Lung microvascular endothelial cell (primary cell): ENCODE data around the gene UTP25. TPM values are rescaled to one million over a fixed set of nuclear protein-coding genes. Genes with fewer than 3 reads are reported as not detected.
"Not testable (repeated sequence)": the region's sequence is repeated elsewhere in the genome, so short reads cannot be mapped to it uniquely, and the experiment has no call there.

Experiments
- DNase-seq, 2 donors: peaks; one replicate each; pipeline versions ENCODE4 v3.0.0 to v3.0.0-alpha.2; 2010; ENCODE audit warnings: low read depth in 2 of 2
- total RNA-seq: library from RNA; depleted of rRNA; stranded (reverse); fragments of >200 nt; gene quantifications from 2 replicates; pipeline ENCODE4 v1.2.1, GENCODE V29; 2014

Gene UTP25, protein sequence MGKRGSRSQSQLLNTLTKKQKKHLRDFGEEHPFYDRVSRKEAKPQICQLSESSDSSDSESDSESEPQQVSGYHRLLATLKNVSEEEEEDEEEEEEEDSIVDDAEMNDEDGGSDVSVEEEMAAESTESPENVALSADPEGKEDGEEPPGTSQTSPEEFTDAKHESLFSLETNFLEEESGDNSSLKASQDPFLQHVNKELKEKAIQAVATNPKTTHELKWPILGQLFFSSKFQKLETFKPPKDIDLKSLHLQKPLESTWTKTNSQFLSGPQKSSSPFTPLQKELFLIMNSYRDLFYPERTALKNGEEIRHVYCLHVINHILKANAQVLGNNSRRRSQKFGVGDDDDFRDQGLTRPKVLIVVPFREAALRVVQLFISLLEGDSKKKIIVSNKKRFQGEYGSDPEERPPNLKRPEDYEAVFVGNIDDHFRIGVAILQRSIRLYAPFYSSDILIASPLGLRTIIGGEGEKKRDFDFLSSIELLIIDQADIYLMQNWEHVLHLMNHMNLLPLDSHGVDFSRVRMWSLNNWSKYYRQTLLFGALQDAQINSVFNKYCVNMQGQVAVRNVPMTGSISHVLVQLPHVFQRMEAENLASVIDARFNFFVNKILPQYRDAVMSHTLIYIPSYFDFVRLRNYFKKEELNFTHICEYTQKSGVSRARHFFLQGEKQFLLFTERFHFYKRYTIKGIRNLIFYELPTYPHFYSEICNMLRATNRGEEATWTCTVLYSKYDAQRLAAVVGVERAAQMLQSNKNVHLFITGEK
- total RNA-seq, result 3.3 and 5.4 TPM in 2 replicates

DNA sequence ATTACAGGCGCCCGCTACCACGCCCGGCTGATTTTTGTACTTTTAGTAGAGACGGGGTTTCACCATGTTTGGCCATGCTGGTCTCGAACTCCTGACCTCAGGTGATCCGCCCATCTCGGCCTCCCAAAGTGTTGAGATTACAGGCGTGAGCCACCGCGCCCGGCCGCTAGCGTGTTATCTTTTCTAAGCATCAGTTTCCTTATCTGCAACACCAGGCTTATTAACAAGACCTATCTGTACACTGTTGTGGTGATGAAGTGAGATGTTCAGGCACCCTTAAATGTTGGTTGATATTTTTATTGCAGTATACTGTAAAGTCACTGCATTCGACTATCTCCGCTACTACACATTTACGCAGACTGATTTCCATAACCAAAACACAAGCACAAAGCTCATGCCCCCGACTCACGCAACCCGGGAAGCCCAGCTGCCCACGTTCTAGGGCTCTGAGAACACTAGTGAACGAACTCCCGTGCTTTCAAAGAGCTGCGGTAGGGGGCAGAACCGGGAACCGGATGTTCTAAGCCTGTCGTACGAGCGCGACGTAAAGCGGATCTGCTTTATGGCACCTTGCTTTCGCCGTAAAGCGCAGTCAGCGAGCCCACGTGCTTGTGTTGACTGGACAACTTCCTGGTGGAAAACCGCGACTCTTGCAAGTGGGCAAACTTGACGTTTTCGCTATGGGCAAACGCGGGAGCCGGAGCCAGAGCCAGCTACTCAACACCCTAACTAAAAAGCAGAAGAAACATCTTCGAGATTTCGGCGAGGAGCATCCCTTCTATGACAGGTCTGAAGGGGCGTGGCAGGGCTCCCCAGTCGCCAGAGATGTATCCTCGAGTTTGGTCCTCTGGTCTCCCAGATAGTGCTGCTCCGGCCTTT lies at the start of gene UTP25:
Gene UTP25, plus strand, starts transcription at position 589 of the 879 bp plus-strand sequence. Its CDS starts 92 bp downstream, at position 681.
- peak; percentile 98 to 99 for DNase-seq

DNA sequence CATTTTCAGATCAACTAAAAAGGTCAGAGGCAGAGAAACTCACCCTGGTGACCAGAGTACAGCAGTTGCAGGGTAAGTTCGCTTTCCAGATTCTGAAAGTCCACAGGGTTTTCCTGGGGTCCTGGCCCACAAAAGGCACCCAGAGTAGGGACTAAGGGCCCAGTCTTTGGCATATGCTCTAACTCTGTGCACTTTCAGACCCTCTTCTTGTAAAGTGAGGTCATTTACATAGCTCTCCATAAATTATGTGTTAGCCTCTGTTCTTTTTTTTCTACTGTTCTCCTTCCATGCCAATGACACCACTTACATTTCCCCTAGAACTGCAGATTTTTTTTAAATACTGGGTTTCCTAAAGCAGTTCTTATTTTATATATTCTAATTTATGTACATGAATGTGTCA lies 49.7 kb upstream of the UTP25 start:
- DNase-seq, result no peak

DNA sequence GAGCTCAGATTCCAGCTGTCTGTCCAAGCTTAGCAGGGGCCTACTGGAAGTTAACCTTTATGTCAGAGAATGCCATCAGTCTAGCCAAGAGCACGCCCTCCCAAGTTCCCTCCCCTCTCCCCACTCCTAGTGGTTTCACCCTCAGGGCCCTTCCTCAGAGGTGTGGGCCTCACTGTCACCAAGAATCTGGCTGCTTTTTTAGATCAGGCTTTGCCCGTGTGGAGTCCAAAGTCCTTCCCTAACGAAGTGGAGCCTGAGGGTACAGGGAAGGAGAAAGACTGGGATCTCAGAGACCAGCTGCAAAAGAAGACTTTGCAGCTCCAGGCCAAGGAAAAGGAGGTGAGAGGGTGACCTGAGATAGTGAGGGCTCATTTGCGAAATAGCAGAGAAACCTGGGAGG lies 47.5 kb upstream of the UTP25 start:
- DNase-seq, result no peak

DNA sequence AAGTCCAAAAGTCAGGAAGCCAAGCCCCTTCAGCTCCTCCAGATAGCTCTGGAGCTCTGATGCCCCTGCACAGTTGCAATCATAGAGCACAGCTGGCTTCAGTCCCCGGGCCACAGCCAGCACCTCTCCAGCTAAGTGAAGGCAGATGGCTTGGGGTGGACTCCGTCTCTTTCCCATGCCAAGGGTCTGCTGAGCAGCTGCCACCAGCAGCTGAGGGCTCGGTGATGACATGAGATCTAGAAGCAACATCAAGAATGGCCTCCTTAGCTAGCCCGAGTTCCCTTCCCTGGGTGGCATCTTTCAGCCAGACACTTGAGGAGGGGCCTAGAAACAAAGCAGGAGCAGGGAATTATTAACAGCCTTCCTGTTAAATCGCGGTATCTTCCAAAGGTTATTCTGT lies 44.4 kb upstream of the UTP25 start:
- DNase-seq, result no peak

DNA sequence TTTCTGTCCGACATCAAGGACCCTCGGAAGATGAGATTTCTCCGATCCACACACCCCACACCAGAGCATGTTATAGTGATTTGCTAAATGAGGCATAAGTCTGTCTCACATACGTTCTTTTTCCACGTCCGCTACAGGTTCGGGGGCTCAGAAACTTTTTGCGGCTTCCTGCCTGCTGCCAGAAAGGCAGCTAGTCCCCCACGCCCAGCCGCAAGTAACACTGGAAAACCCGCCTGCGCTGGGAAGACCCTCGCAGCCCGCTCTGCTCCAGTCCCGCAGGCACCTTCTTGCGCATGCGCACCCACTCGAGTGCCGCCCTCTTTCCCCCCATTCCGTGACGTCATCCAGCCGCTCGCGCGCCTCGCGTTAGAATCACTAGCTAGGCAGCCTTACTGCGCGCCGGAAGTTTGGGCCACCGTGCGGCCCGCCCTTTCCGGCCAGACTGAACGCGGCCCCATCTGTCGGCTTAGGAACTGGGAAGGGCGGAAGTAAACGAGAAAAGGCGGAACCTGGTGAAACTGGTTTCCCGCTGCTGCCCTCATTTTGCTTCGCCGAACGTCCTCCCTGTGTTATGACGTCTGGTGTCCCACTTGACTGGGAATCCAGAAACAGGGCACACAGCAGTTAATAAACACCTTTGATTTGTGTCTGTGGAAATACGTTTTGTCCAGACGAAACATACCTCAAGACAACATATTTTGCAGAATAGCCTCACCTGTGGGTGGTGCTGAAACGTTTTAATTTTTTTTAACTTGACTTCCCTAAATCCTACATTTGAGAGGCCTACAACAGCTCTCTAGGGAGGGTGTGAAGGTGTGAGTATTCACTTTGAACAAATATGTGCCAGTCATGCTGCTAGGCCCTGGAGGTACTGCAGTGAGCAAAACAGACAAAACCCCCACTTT lies 43.3 kb upstream of the UTP25 start, which contains the start of gene C1orf74:
Gene C1orf74, minus strand, starts transcription at position 295 of the 905 bp plus-strand sequence. CDS start 925 bp downstream, outside the sequence.
- peak; percentile 98 for DNase-seq

DNA sequence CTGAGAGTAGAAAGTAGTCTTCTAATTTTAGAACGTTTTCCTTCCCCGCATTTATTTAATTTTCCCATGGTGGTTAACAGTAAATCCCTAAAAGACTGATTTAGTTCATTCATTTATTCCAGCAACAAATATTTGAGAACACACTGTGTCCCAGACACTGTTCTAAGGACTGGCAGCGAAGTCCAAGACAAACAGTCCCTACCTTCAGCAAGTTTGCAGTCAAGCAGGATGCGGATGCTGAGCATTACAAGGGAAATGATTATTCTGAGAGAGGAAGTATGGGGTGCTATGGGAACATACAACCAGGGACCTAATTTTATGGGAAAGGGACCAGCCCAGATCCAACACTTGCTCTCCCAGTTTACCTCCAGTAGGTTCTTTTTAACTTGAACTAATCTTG lies 42.2 kb upstream of the UTP25 start:
- DNase-seq, result no peak

DNA sequence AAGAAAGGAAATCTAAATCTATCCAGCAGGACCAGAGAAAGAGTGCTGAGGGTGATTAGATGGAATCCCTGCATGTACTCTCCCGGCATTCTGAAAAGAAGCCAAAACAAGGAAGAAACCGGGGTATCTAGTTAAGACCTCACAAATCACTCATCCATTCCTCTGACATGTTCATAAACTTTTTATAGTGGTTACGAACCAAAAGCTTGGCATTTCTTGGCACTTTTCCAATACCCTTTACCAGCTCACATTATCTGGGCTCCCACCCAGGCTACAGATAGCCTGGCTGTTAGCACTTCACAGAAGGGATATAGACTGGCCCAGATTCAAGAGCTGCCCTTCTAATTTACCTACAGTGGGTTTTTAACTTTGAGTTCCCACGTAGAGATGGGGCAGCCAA lies 41.6 kb upstream of the UTP25 start:
- DNase-seq, result no peak

DNA sequence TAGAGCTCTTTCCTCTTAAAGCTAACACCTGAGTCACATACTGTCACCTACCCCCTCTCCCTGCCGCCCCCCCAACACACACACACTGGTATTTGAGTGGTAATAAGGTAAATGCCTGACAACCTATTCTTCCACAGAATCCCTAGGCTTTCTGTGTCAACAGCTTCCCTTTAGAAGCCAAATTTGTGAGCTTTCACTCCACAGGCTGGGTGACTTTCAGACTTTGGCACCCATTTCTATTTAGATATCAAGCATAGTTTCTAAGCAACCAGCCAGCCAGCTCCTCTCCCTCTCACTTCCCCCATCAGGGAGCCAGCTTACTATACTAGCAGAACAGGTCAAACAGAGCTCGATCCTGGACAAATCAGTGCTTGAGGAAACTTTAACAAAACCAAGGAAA lies 40.2 kb upstream of the UTP25 start:
- DNase-seq, result no peak

DNA sequence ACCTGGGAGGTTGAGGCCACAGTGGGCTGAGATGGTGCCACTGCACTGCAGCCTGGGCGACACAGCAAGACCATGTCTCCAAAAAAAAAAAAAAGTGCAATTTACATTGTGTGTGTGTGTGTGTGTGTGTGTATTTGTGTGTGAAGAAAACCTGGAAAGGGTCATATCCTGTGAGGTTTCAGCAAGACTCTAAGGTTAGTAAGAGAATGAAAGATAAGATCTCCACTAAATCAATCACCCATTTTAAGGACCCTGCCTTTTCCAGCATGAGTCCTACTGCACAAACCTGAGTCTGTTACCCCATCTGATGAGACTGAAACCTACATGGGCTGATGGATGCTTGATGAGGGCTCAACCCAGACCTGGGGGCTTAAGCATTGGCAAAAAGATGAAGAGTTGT lies 38.5 kb upstream of the UTP25 start:
- DNase-seq, result no peak

DNA sequence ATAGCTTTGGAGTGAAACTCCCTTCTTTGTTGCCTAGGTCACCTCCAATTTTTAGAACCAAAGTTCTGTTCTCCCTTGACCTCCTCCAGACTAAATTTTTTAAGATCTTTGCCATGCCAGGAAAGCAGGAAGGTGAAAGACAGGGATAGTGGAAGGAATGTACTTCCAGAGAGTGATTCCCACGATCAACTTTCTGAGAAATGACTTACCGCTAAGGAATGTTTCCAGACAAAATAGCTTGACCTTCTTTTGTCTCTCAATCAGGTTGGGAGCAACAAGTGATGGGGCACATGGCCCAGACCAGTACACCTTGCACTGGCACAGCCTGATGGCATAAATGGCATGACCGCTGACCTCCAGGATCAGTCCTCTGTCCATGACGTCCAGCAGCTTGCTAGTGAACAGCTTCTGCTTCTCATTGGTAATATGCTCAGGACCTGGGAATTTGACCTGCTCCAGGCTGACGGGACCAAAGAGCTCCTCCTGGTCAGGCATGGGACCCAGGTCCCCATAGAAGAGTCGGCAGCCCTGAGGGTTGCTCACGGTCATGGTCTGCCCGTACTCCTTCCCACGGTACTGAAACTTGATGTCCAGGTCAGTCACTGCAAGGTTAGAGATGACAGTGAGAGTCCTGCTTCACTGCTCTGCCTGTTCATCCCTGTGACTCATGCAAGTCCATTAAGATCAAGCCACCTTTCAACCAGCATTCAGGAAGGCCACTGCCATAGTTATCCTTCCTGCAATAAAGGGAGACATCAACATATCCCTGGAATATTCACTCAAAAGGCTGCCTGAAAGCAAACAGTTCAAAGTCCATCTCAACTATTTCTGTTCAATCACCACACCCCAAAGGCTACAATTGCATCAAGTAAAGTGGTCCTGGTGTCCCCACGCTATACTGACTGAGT lies 37.2 kb upstream of the UTP25 start:
- no peak for DNase-seq

DNA sequence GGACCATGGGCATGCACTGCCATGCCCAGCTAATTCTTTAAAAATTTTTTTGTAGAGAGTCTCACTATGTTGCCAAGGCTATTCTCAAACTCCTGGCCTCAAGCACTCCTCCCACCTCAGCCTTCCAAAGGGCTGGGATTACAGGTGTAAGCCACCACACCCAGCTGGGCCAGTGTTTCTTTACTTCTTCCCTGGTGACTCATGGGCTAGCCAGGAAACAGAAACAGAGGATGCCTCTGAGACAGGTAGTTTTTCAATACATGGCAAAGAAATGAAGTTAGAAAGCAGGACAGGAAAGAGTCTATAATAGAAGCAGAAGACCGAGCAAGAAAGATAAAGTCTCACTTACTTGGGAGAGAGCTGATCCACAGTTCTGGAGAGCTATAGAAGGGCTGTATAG lies 35.9 kb upstream of the UTP25 start:
- DNase-seq, result no peak

DNA sequence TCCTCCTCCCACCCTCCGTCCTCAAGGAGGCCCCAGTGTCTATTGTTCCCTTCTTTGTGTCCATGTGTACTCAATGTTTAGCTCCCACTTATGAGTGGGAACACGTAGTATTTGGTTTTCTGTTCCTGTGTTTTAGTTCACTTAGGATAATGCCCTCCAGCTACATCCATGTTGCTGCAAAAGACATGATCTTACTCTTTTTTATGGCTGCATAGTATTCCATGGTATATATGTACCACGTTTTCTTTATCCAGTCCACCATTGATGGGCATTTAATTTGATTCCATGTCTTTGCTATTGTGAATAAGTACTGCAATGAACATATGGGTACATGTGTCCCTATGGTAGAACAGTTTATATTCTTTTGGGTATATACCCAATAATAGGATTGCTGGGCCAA lies 34.1 kb upstream of the UTP25 start:
- DNase-seq, result not testable (repeated sequence)

DNA sequence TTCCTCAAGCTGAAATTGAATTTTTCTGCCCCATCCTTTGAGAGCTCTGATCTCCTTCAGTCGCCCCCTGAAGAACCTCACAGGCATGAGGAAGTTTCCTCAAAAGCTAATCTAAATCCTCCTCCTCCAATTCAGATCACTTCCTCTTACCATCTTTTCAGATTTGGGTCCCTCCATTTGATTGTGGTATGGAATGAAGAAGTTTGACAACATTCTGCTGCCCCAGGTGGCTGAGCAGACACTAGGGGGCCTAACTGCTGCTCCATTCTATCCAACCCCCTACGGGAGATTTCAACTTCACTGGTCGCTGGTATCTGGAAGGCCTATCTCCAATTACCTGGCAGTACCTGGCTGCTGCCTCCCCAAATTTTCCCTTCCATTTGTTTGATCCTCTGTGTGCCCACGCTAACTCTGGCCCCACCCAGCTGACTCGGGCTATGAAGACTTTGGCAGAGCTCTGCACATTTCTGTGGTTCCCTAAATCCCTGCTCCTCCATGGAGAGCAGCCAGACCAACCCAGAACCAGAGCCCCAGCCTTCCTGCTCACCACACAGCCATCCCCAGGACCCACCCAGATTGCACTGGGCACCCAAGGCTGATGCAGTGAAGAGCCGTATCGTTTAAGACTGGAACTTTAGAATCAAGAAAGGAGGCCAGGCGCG lies 29.7 kb upstream of the UTP25 start:
- DNase-seq, result no peak

DNA sequence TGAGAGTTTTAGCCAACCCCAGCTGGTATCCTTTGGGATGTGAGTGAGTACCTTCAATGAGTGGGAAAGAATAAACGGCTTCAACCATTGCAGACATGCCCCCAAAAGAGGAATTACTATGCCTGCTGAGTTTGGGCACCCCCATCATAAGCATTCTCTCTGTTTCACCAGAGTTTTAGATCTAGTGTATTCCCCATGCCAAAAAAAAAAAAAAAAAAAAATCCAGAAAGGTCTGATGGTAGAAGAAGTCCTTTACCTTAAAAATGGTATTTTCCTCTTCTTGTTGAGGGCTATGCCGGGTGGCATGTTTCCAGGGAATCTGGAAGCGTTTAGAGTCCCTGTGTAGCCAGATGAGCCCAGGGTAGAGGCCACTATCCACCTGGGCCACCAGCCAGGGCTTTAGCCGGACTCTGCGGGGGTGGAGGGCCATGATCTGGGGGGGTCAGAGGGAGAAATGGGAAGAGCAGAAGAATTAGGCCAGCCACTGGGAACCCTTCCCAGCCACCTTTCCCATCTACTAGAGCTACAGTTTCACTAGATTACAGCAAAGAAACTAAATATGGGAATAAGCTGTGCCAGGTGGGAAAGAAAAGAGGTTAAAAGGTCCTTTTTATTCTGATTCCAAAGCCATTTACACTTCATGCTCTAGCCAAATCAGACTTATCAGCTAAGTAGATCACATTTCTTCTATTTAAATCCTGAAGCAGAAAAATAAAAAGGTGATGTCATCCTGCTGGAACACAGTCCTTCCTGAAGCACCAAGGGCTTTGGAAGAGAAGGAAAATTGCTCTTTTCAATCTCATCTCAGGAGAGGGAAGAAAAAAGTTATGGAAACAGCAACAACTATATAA lies 26.6 kb upstream of the UTP25 start:
- DNase-seq, result peak; percentile 52 to 80

DNA sequence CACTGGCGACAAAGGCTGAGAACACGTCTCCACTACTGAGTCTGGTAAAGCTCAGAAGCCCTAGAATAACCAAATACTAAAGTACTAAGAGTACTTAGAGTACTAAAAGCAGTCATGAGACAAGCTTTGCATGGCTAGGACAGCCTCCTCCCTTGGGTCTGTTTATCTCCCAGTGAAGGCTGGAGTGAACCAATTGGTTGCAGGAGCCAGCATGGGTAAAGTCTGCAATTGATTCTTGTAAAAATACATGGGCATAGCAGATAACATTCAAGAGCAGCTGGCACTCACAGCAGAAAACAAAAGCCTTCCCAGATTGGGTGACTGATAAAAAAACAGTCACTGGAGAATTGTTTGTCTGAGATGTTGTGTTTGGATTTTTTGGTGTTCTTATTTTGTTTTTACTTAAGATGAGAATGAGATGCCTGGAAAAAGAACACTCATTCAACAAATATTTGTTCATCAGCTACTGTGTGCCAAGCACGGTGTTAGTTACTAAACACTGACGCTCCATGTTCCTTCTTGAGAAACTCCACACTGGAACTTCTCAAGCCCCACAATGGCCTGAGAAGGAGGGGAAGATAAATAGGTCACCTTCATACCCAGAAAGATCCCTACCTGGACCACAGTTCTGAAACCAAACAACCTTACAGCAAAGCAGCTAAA lies 25.5 kb upstream of the UTP25 start:
- no peak for DNase-seq

DNA sequence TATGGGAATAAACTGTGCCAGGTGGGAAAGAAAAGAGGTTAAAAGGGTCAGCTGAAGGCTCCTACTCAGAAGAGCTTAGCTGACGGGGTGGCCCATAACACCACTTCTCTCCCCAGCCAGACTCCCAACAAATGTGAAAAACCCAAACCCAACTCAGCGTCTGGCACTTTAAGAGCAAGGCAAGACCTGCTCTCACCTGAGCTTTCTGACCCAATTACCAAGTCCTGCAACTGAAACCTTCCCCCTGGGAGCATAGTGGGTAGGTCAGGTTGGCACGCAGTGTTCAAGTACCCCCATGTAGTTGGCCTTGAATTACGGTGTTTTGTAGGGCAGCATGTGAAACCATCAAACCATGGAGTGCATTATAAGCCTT lies 25.0 kb upstream of the UTP25 start:
- no peak for DNase-seq

DNA sequence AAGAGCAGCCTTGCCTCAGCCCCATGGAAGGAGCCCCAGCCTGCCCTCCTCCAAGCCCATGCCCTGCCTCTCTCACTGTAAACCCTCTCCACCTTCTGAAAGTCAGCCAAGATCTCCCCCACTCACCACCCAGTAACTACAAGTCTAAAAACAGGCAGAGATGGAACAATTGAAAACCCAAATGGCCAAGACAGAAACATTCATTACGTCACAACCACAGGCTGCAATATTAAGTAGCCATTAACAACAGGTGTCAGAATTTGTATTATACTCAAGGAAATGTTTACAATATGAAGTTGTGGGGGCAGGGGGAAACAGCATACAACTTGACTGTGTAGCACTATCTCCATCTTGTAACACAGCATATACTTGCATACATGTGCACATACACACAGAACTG lies 24.2 kb upstream of the UTP25 start:
- no peak for DNase-seq

DNA sequence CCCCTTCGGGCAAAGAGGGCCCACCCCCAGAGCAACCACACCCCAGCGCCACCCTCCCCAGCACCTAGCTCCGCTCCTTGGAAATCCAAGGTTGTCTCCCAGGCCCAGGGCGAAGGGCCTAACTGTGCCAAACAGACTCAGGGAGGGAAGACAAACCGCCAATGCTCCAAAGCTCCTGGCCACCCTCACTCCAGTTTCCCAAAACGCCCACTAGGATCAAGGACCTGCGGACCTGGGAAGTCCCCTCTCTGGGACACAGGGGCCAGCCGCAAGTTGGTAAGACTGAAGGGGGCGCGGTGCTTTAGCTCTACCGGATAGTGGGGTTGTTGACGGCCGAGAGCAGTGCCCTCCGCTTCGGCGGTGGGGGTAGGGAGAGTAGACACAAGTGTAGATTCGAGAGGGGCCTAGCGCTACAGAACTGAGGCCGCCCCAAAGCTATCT lies 22.4 kb upstream of the UTP25 start:
- no peak for DNase-seq
